Measurements from ENCODE around the gene ELANE. TPM values are rescaled to one million over a fixed set of nuclear protein-coding genes. Genes with fewer than 3 reads are reported as not detected.

Gene ELANE
- total and polyA plus RNA-seq, 2 donors from 2014 or later, result 0.85 TPM; not detected in 1

- no peak for FAIRE-seq
- peaks cover 0 to 4% (median 0%) of the 10 kb centered on the region in 3 donors for H3K36me3 ChIP-seq (ENCODE audit: control insufficient read depth in 2 of 3, insufficient read depth in 3 of 3, low read length in 3 of 3)
- H3K4me3 ChIP-seq (ENCODE audit: low read length in 3 of 3), result no peak overlapping the region
- H3K9me3 ChIP-seq (ENCODE audit: control insufficient read depth in 2 of 3, insufficient read depth in 1 of 3, low read length in 3 of 3), result no peaks in the 10 kb centered on the region
- intact Hi-C loops (cut with DNase I), result no loop called here
- no peaks in the 10 kb centered on the region for H3K27me3 ChIP-seq (ENCODE audit: control insufficient read depth, insufficient read depth, low read length)
- no peak overlapping the region for H3K27ac ChIP-seq (ENCODE audit: low read depth in 2 of 2, low read length in 2 of 2)
- no peak for DNase-seq
- peaks cover 0 to 10% (median 0%) of the 10 kb centered on the region in 3 donors for H3K4me1 ChIP-seq (ENCODE audit: control insufficient read depth in 2 of 3, insufficient read depth in 2 of 3, low read depth in 1 of 3, low read length in 3 of 3)
- TF ChIP-seq, protein P1, sequence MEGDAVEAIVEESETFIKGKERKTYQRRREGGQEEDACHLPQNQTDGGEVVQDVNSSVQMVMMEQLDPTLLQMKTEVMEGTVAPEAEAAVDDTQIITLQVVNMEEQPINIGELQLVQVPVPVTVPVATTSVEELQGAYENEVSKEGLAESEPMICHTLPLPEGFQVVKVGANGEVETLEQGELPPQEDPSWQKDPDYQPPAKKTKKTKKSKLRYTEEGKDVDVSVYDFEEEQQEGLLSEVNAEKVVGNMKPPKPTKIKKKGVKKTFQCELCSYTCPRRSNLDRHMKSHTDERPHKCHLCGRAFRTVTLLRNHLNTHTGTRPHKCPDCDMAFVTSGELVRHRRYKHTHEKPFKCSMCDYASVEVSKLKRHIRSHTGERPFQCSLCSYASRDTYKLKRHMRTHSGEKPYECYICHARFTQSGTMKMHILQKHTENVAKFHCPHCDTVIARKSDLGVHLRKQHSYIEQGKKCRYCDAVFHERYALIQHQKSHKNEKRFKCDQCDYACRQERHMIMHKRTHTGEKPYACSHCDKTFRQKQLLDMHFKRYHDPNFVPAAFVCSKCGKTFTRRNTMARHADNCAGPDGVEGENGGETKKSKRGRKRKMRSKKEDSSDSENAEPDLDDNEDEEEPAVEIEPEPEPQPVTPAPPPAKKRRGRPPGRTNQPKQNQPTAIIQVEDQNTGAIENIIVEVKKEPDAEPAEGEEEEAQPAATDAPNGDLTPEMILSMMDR (IDR thresholded peaks at IDR 0.05; ENCODE audit: borderline replicate concordance, extremely low read depth, insufficient read depth), result no peak
- H3K9ac ChIP-seq (ENCODE audit: low read length in 3 of 3), result no peak overlapping the region
Observed at GRCh38 chr19:863315-863620, 11.2 kb downstream of the ELANE start.

- no peak overlapping the region for H3K9ac ChIP-seq (ENCODE audit: low read length in 3 of 3)
- no peak for FAIRE-seq
- H3K36me3 ChIP-seq (ENCODE audit: control insufficient read depth in 2 of 3, insufficient read depth in 3 of 3, low read length in 3 of 3), result peaks cover 0 to 4% (median 0%) of the 10 kb centered on the region in 3 donors
- TF ChIP-seq, protein P1 (IDR thresholded peaks at IDR 0.05; ENCODE audit: borderline replicate concordance, extremely low read depth, insufficient read depth), result no peak
- peaks cover 0 to 7% (median 0%) of the 10 kb centered on the region in 3 donors for H3K4me1 ChIP-seq (ENCODE audit: control insufficient read depth in 2 of 3, insufficient read depth in 2 of 3, low read depth in 1 of 3, low read length in 3 of 3)
- DNase-seq, result no peak
- no peak overlapping the region for H3K27ac ChIP-seq (ENCODE audit: low read depth in 2 of 2, low read length in 2 of 2)
- no peaks in the 10 kb centered on the region for H3K9me3 ChIP-seq (ENCODE audit: control insufficient read depth in 2 of 3, insufficient read depth in 1 of 3, low read length in 3 of 3)
- no peak overlapping the region for H3K4me3 ChIP-seq (ENCODE audit: low read length in 3 of 3)
- no peaks in the 10 kb centered on the region for H3K27me3 ChIP-seq (ENCODE audit: control insufficient read depth, insufficient read depth, low read length)
- intact Hi-C loops (cut with DNase I), result no loop called here
Observed at GRCh38 chr19:866769-867300, 14.7 kb downstream of the ELANE start.

DNA sequence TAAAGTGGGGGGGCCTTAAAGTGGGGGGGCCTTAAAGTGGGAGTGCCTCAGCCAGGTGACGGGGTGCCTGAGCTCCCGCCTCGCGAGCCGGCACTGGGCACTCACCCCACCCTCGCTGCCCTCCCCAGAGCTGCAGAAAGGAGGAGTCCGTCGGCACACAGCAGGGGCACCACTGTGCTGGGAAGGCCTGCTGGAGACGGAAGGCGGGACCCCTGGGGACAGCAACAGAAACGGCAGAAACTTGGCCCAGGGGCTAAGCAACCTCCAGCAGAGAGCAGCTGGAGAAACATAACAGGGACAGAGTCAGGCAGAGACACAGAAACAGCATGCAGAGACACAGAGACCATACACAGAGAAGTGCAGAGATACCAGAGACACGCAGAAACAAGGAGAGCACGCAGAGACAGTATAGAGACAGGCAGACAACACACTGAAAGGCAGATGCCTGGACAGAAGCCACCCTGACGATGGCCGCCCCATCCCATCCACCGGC lies 15.2 kb downstream of the ELANE start:
- no peaks in the 10 kb centered on the region for H3K27me3 ChIP-seq (ENCODE audit: control insufficient read depth, insufficient read depth, low read length)
- intact Hi-C loops (cut with DNase I), result no loop called here
- peaks cover 0 to 4% (median 0%) of the 10 kb centered on the region in 3 donors for H3K36me3 ChIP-seq (ENCODE audit: control insufficient read depth in 2 of 3, insufficient read depth in 3 of 3, low read length in 3 of 3)
- H3K9me3 ChIP-seq (ENCODE audit: control insufficient read depth in 2 of 3, insufficient read depth in 1 of 3, low read length in 3 of 3), result no peaks in the 10 kb centered on the region
- H3K9ac ChIP-seq (ENCODE audit: low read length in 3 of 3), result no peak overlapping the region
- no peak overlapping the region for H3K4me3 ChIP-seq (ENCODE audit: low read length in 3 of 3)
- H3K4me1 ChIP-seq (ENCODE audit: control insufficient read depth in 2 of 3, insufficient read depth in 2 of 3, low read depth in 1 of 3, low read length in 3 of 3), result peaks cover 0 to 10% (median 0%) of the 10 kb centered on the region in 3 donors
- DNase-seq (no peak), FAIRE-seq (no peak)
- TF ChIP-seq, protein P1 (IDR thresholded peaks at IDR 0.05; ENCODE audit: borderline replicate concordance, extremely low read depth, insufficient read depth), result no peak
- H3K27ac ChIP-seq (ENCODE audit: low read depth in 2 of 2, low read length in 2 of 2), result no peak overlapping the region
